ENCODE data around the gene PXYLP1. TPM values are rescaled to one million over a fixed set of nuclear protein-coding genes. Genes with fewer than 3 reads are reported as not detected.

The PXYLP1 gene
- total and polyA plus RNA-seq, 2 donors (not counting 1 experiment from before 2014, with no cell fraction given), result 1.4 to 4.5 TPM

GRCh38 chr3:141243271-141243707 is 11.7 kb downstream of the PXYLP1 start:
- Histone ChIP-seq H2AFZ (ENCODE audit: insufficient read depth, low read depth, low read length, poor library complexity, severe bottlenecking) (no peak overlapping the region), H3K4me1 (ENCODE audit: control insufficient read depth in 2 of 2, insufficient read depth in 2 of 2, low read length in 2 of 2) (no peaks in the 10 kb centered on the region), H3K79me2 (ENCODE audit: control insufficient read depth, insufficient read depth, low read length) (no peaks in the 10 kb centered on the region), H3K9ac (ENCODE audit: low read length) (no peak overlapping the region), H3K4me2 (replicated peaks; ENCODE audit: low read depth, low read length, poor library complexity, severe bottlenecking) (no peak overlapping the region), H3K27me3 (replicated peaks in 1 of 4; ENCODE audit: control extremely low read depth in 1 of 4, control insufficient read depth in 3 of 4, insufficient read depth in 4 of 4, low read length in 3 of 4) (no peaks in the 10 kb centered on the region), H3K36me3 (replicated peaks in 1 of 2; ENCODE audit: control extremely low read depth in 1 of 2, control insufficient read depth in 1 of 2, extremely low read depth in 1 of 2, insufficient read depth in 2 of 2, low read length in 1 of 2) (no peaks in the 10 kb centered on the region), H4K20me1 (ENCODE audit: control insufficient read depth, insufficient read depth, low read length, poor library complexity, severe bottlenecking) (no peaks in the 10 kb centered on the region), H3K27ac (ENCODE audit: low read length in 2 of 2) (no peak overlapping the region), H3K4me3 (ENCODE audit: control extremely low read depth in 1 of 5, extremely low read depth in 1 of 5, insufficient read depth in 1 of 5, low read depth in 2 of 5, low read length in 4 of 5) (no peak overlapping the region), H3K9me3 (ENCODE audit: control extremely low read depth in 1 of 3, control insufficient read depth in 2 of 3, insufficient read depth in 1 of 3, low read length in 2 of 3) (no peaks in the 10 kb centered on the region)
- WGBS (ENCODE audit: insufficient coverage), result 99% methylated on average over 8 of the region's 11 CpGs
- intact Hi-C loops (cut with micrococcal nuclease), result no loop called here
- H3K27me3 Mint-ChIP-seq, result no peaks in the 10 kb centered on the region
- DNase-seq (no peak), ATAC-seq (ENCODE audit: low read depth) (no peak)
- no peak overlapping the region for H3K4me3 Mint-ChIP-seq
- CTCF ChIA-PET, result interaction anchor here (0.7 to 2.1 kb wide), 2 partner anchors 12 kb away, joined by 4 to 7 read pairs; partner anchors contain the start of gene PXYLP1
- no peaks in the 10 kb centered on the region for H3K4me1 Mint-ChIP-seq
- TF ChIP-seq, protein P1, sequence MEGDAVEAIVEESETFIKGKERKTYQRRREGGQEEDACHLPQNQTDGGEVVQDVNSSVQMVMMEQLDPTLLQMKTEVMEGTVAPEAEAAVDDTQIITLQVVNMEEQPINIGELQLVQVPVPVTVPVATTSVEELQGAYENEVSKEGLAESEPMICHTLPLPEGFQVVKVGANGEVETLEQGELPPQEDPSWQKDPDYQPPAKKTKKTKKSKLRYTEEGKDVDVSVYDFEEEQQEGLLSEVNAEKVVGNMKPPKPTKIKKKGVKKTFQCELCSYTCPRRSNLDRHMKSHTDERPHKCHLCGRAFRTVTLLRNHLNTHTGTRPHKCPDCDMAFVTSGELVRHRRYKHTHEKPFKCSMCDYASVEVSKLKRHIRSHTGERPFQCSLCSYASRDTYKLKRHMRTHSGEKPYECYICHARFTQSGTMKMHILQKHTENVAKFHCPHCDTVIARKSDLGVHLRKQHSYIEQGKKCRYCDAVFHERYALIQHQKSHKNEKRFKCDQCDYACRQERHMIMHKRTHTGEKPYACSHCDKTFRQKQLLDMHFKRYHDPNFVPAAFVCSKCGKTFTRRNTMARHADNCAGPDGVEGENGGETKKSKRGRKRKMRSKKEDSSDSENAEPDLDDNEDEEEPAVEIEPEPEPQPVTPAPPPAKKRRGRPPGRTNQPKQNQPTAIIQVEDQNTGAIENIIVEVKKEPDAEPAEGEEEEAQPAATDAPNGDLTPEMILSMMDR (IDR thresholded peaks at IDR 0.05), result no peak
- TF ChIP-seq EZH2 (IDR thresholded peaks at IDR 0.05; ENCODE audit: borderline replicate concordance, insufficient read depth, low read depth, low read length, poor library complexity, severe bottlenecking), result no peak
- H3K9me3 Mint-ChIP-seq (ENCODE audit: insufficient read depth), result no peaks in the 10 kb centered on the region
- POLR2A ChIA-PET, result no interaction called here
- H3K27ac Mint-ChIP-seq, result no peak overlapping the region

GRCh38 chr3:141246224-141246957 is 14.8 kb downstream of the PXYLP1 start:
- ChIA-PET CTCF (interaction anchor here (0.6 to 1.7 kb wide), 4 partner anchors 8 to 1034 kb away, joined by 3 to 7 read pairs (median 3); partner anchors contain the start of gene PXYLP1), POLR2A (no interaction called here)
- H3K9ac ChIP-seq (ENCODE audit: low read length), result no peak overlapping the region
- no peak for DNase-seq
- H3K27ac Mint-ChIP-seq, result no peak overlapping the region
- H3K9me3 ChIP-seq (ENCODE audit: control extremely low read depth in 1 of 3, control insufficient read depth in 2 of 3, insufficient read depth in 1 of 3, low read length in 2 of 3), result no peaks in the 10 kb centered on the region
- H3K4me1 ChIP-seq (ENCODE audit: control insufficient read depth in 2 of 2, insufficient read depth in 2 of 2, low read length in 2 of 2), result no peaks in the 10 kb centered on the region
- no peak overlapping the region for H3K27ac ChIP-seq (ENCODE audit: low read length in 2 of 2)
- TF ChIP-seq, protein P1 (IDR thresholded peaks at IDR 0.05), result no peak
- TF ChIP-seq EZH2 (IDR thresholded peaks at IDR 0.05; ENCODE audit: borderline replicate concordance, insufficient read depth, low read depth, low read length, poor library complexity, severe bottlenecking), result no peak
- no peaks in the 10 kb centered on the region for H3K27me3 ChIP-seq (replicated peaks in 1 of 4; ENCODE audit: control extremely low read depth in 1 of 4, control insufficient read depth in 3 of 4, insufficient read depth in 4 of 4, low read length in 3 of 4)
- H3K79me2 ChIP-seq (ENCODE audit: control insufficient read depth, insufficient read depth, low read length), result no peaks in the 10 kb centered on the region
- H3K4me3 ChIP-seq (ENCODE audit: control extremely low read depth in 1 of 5, extremely low read depth in 1 of 5, insufficient read depth in 1 of 5, low read depth in 2 of 5, low read length in 4 of 5), result no peak overlapping the region
- no peaks in the 10 kb centered on the region for H3K27me3 Mint-ChIP-seq
- no peaks in the 10 kb centered on the region for H4K20me1 ChIP-seq (ENCODE audit: control insufficient read depth, insufficient read depth, low read length, poor library complexity, severe bottlenecking)
- no peak for ATAC-seq (ENCODE audit: low read depth)
- intact Hi-C loops (cut with micrococcal nuclease), result no loop called here
- H3K4me1 Mint-ChIP-seq, result no peaks in the 10 kb centered on the region
- 94% methylated on average over 3 of the region's 5 CpGs for WGBS (ENCODE audit: insufficient coverage)
- H2AFZ ChIP-seq (ENCODE audit: insufficient read depth, low read depth, low read length, poor library complexity, severe bottlenecking), result no peak overlapping the region
- H3K4me3 Mint-ChIP-seq, result no peak overlapping the region
- H3K4me2 ChIP-seq (replicated peaks; ENCODE audit: low read depth, low read length, poor library complexity, severe bottlenecking), result no peak overlapping the region
- H3K9me3 Mint-ChIP-seq (ENCODE audit: insufficient read depth), result no peaks in the 10 kb centered on the region
- no peaks in the 10 kb centered on the region for H3K36me3 ChIP-seq (replicated peaks in 1 of 2; ENCODE audit: control extremely low read depth in 1 of 2, control insufficient read depth in 1 of 2, extremely low read depth in 1 of 2, insufficient read depth in 2 of 2, low read length in 1 of 2)

Data from B cell (primary cell).